GM12878 (cell line): ENCODE data around the gene MX1. TPM values are rescaled to one million over a fixed set of nuclear protein-coding genes. Genes with fewer than 3 reads are reported as not detected.
"Not testable (repeated sequence)": the region's sequence is repeated elsewhere in the genome, so short reads cannot be mapped to it uniquely, and the experiment has no call there.

ENCODE experiments used
- ATAC-seq: fragments of 200-7000 bp; cut with Tn5 transposase; 3 replicates; pipeline ENCODE4 v1.9.1; 2020; ENCODE audit warnings: mild to moderate bottlenecking, moderate library complexity
- BruUV-seq: library from RNA; stranded (reverse); fragments of 400-500 nt; replicated peaks from 2 replicates; lab custom pipeline; 2021; lab: Mats Ljungman, UMichigan
- CTCF ChIA-PET: fragments of 300-600 bp; sonication (Branson Sonifier 250); formaldehyde crosslinking; extraction: SDS; loops from one replicate; lab custom pipeline; 2021; ENCODE audit warnings: inconsistent platforms; lab: Yijun Ruan, JAX
- POLR2A ChIA-PET: fragments of 350-600 bp; formaldehyde crosslinking; extraction: SDS; loops from one replicate; lab custom pipeline; 2021; ENCODE audit warnings: inconsistent platforms; lab: Charles Lee
- RAD21 ChIA-PET: fragments of 300-600 bp; sonication (Branson Sonifier 250); formaldehyde crosslinking; loops from one replicate; lab custom pipeline; 2023; ENCODE audit warnings: antibody characterized with exemption; ENCODE audit not compliant: unreplicated experiment; lab: Charles Lee
- SMC1A ChIA-PET: fragments of 300-600 bp; sonication (Branson Sonifier 250); formaldehyde crosslinking; loops from one replicate; lab custom pipeline; 2023; ENCODE audit not compliant: unreplicated experiment, uncharacterized antibody; lab: Charles Lee
- DNase-seq: peaks from one replicate; pipeline ENCODE4 v3.0.0-alpha.2; 2011; ENCODE audit warnings: low read depth, low spot score
- FAIRE-seq: peaks from 3 replicates; lab custom pipeline; 2011; peaks lifted over from hg19 to GRCh38; lab: Jason Lieb, UNC
- H2AFZ ChIP-seq: 2 replicates; pipeline ENCODE4 v1.6.0; 2011; ENCODE audit warnings: low read depth, low read length, control low read depth; ENCODE audit not compliant: control insufficient read depth
- H3K27ac ChIP-seq: 2 replicates; pipeline ENCODE4 v1.5.1; 2011; ENCODE audit warnings: control low read depth; ENCODE audit not compliant: control insufficient read depth, insufficient read depth
- H3K27me3 ChIP-seq, 2 experiments: replicated peaks in 1 of 2; 2 replicates each; pipeline versions ENCODE4 v1.6.0 to v1.6.1; 2011; ENCODE audit warnings: low read length in 1 of 2; ENCODE audit not compliant: control insufficient read depth in 2 of 2, insufficient read depth in 2 of 2
- H3K36me3 ChIP-seq, 2 experiments: 2 replicates each; pipeline ENCODE4 v1.5.1; 2011; ENCODE audit warnings: low read length in 1 of 2; ENCODE audit not compliant: control insufficient read depth in 2 of 2, insufficient read depth in 2 of 2
- H3K4me1 ChIP-seq: 2 replicates; pipeline ENCODE4 v1.6.1; 2011; ENCODE audit warnings: mild to moderate bottlenecking, low read length, moderate library complexity, mixed read lengths; ENCODE audit not compliant: control insufficient read depth, insufficient read depth
- H3K4me2 ChIP-seq: 2 replicates; pipeline ENCODE4 v1.6.0; 2011; ENCODE audit warnings: control low read depth; ENCODE audit not compliant: control insufficient read depth, insufficient read depth
- H3K4me3 ChIP-seq: fragments of 200-600 bp; sonication (generic); 2 replicates; pipeline ENCODE4 v1.5.1; 2016
- H3K79me2 ChIP-seq: 2 replicates; pipeline ENCODE4 v1.6.0; 2011; ENCODE audit warnings: low read length; ENCODE audit not compliant: control insufficient read depth, insufficient read depth
- H3K9ac ChIP-seq: 2 replicates; pipeline ENCODE4 v1.8.0; 2011; ENCODE audit warnings: low read length, control low read depth, mixed read lengths; ENCODE audit not compliant: control insufficient read depth, insufficient read depth
- H3K9me3 ChIP-seq: replicated peaks from 3 replicates; pipeline ENCODE4 v1.5.1; 2011; ENCODE audit warnings: mild to moderate bottlenecking, low read length; ENCODE audit not compliant: control insufficient read depth, insufficient read depth
- H4K20me1 ChIP-seq: 2 replicates; pipeline ENCODE4 v1.6.0; 2011; ENCODE audit not compliant: control insufficient read depth, insufficient read depth
- DPF2 ChIP-seq: fragments of 450-650 bp; IDR thresholded peaks from 2 replicates; pipeline ENCODE4 v1.6.1; 2017; ENCODE audit warnings: mild to moderate bottlenecking
- IKZF1 ChIP-seq: fragments of 450-650 bp; conservative IDR thresholded peaks from 2 replicates; pipeline ENCODE4 v1.6.1; 2017; ENCODE audit warnings: antibody characterized with exemption, mild to moderate bottlenecking
- POLR2AphosphoS5 ChIP-seq: IDR thresholded peaks from 2 replicates; pipeline ENCODE4 v1.6.1; 2011; ENCODE audit warnings: mild to moderate bottlenecking, low read length, inconsistent platforms
- POU2F2 ChIP-seq: IDR thresholded peaks from 3 replicates; pipeline ENCODE4 v1.6.1; 2011; ENCODE audit warnings: low read depth, mild to moderate bottlenecking, low read length, borderline replicate concordance
- SMARCA5 ChIP-seq: fragments of 450-650 bp; IDR thresholded peaks from 2 replicates; pipeline ENCODE4 v1.6.1; 2017; ENCODE audit warnings: mild to moderate bottlenecking
- TAF1 ChIP-seq: IDR thresholded peaks from 2 replicates; pipeline ENCODE4 v1.6.1; 2011; ENCODE audit warnings: mild to moderate bottlenecking, low read depth, low read length, borderline replicate concordance
- WGBS: methylation state at CpG from one replicate; pipeline ENCODE4 v1.1.6; 2016; ENCODE audit warnings: low lambda C conversion rate; ENCODE audit not compliant: insufficient replicate concordance, insufficient coverage; ENCODE audit errors: missing lambda C conversion rate; 5-methylcytosine and 5-hydroxymethylcytosine counted together
- in situ Hi-C: fragments of 300-500 bp; cut with MboI; formaldehyde crosslinking; loops from 9 replicates; pipeline ENCODE4 v1.14.3; 2018; ENCODE audit warnings: mixed read lengths
- intact Hi-C: fragments of 100-400 bp; cut with micrococcal nuclease; formaldehyde crosslinking; loops from one replicate; pipeline ENCODE4 v1.14.2; 2022; ENCODE audit not compliant: unreplicated experiment
- polyA plus RNA-seq, 11 experiments: library from polyadenylated mRNA; depleted of rRNA in 4 of 11; unstranded in 6 of 11; stranded (reverse) in 5 of 11; fragments of >200 nt; fragmentation: Nextera tagmentation in 4 of 11; fragmentation: Illumina TruSeq in 1 of 11; extraction: Ambion mirVana in 4 of 11; extraction: Trizol in 1 of 11; gene quantifications; 1 replicate in 1 of 11; 2 replicates in 10 of 11; pipeline versions ENCODE4 v1.2.1 to v1.2.3, GENCODE V29; 2011 to 2016; ENCODE audit warnings: inconsistent platforms in 2 of 11, missing spikeins in 2 of 11, low read depth in 1 of 11
- total RNA-seq, 4 experiments: library from RNA; depleted of rRNA in 3 of 4; stranded (reverse); fragments of >200 nt in 3 of 4; fragmentation: Illumina TruSeq in 1 of 4; extraction: Trizol in 1 of 4; gene quantifications; 2 replicates each; pipeline versions ENCODE4 v1.2.1 to v1.2.3, GENCODE V29; 2013 to 2021
- TF ChIP-seq, protein P1 (sequence below): fragments of 450-650 bp; IDR thresholded peaks from 2 replicates; pipeline ENCODE4 v1.6.1; 2014; ENCODE audit warnings: mild to moderate bottlenecking
- TF ChIP-seq, protein P2 (sequence below): IDR thresholded peaks from 2 replicates; pipeline ENCODE4 v1.6.1; 2012; ENCODE audit warnings: low read depth, low read length, improper control_type of control experiment

The MX1 gene
- total and polyA plus RNA-seq, 10 of the 15 experiments (the other 5 are each of a cell fraction or from before 2014, with no cell fraction given) = 75.9 to 385 (median 302) TPM

DNA sequence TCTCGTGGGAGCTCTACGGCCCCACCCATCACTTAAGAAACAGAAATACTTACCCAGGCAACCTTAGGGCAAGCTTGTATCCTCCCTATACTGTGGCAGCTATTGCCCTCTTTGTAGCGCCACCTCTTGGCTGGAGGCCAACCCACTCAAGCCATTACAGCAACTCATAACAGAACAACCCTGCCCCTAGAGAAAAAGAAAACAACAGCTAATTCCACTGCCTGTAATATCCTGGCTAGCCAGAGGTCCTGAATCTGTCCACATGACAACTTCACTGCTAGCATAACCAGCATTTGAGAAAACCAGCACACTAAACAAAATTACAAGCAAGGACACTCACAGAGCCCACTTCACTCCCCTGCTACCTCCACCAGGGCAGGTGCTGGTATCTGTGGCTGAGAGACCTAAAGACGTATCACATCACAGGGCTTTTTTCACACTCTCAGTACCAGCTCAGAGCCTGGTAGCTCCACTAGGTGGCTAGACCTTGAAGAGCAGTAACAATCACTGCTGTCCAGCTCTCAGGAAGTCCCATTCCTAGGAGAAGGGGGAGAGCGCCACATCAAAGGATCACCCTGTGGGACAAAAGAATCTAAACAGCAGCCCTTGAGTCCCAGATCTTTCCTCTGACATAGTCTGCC lies 14.5 kb upstream of the MX1 start (continued):
- TF ChIP-seq POU2F2 (no peak), IKZF1 (0 out of 2 replicates have a peak, but pooled peaks have one; percentile 18), TAF1 (no peak), SMARCA5 (no peak), DPF2 (0 out of 2 replicates have a peak, but pooled peaks have one; percentile 30), POLR2AphosphoS5 (0 out of 2 replicates have a peak, but pooled peaks have one; percentile 19)
- TF ChIP-seq, protein P1, sequence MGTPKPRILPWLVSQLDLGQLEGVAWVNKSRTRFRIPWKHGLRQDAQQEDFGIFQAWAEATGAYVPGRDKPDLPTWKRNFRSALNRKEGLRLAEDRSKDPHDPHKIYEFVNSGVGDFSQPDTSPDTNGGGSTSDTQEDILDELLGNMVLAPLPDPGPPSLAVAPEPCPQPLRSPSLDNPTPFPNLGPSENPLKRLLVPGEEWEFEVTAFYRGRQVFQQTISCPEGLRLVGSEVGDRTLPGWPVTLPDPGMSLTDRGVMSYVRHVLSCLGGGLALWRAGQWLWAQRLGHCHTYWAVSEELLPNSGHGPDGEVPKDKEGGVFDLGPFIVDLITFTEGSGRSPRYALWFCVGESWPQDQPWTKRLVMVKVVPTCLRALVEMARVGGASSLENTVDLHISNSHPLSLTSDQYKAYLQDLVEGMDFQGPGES = no peak
- TF ChIP-seq, protein P2, sequence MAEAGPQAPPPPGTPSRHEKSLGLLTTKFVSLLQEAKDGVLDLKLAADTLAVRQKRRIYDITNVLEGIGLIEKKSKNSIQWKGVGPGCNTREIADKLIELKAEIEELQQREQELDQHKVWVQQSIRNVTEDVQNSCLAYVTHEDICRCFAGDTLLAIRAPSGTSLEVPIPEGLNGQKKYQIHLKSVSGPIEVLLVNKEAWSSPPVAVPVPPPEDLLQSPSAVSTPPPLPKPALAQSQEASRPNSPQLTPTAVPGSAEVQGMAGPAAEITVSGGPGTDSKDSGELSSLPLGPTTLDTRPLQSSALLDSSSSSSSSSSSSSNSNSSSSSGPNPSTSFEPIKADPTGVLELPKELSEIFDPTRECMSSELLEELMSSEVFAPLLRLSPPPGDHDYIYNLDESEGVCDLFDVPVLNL = no peak

DNA sequence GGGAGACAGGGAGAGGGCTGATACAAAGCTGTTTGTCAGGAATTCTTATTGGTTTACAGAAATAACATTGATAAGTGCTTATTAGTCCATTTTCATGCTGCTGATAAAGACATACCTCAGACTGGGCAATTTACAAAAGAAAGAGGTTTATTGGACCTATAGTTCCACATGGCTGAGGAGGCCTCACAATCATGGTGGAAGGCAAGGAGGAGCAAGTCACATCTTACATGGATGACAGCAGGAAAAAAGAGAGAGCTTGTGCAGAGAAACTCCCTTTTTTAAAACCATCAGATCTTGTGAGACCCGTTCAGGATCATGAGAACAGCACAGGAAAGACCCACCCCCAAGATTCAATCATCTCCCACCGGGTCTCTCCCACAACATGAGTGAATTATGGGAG lies 8.5 kb upstream of the MX1 start:
- in situ Hi-C loops, BruUV-seq: not testable (repeated sequence)

More for the DNA sequence above, 8.5 kb upstream of the MX1 start:
- H3K36me3 ChIP-seq, DNase-seq, H4K20me1 ChIP-seq, H3K27me3 ChIP-seq, H3K9ac ChIP-seq, FAIRE-seq, H3K4me1 ChIP-seq, H3K27ac ChIP-seq, H3K9me3 ChIP-seq, intact Hi-C loops, H3K4me3 ChIP-seq, ATAC-seq, H2AFZ ChIP-seq, H3K79me2 ChIP-seq, H3K4me2 ChIP-seq: not testable (repeated sequence)
- ChIA-PET POLR2A (interaction anchor here (2.0 to 2.1 kb wide), 2 partner anchors 9 to 48 kb away, joined by 7 to 9 read pairs; partner anchors contain the start of gene MX1), SMC1A (interaction anchor here (1.5 to 3.0 kb wide), 3 partner anchors 45 to 50 kb away, joined by 8 to 10 read pairs (median 8); no protein-coding TSS in a partner anchor), RAD21 (interaction anchor here (1.4 to 1.6 kb wide), 2 partner anchors 42 to 134 kb away, joined by 3 to 10 read pairs; no protein-coding TSS in a partner anchor), CTCF (interaction anchor here (0.6 to 1.7 kb wide), 5 partner anchors 14 to 134 kb away, joined by 3 to 8 read pairs (median 4); no protein-coding TSS in a partner anchor)
- WGBS = 85% methylated on average over 2 of the region's 2 CpGs
